Esophagus muscularis mucosa (tissue), 4 donors: Measurements from ENCODE around the gene HS3ST6. TPM values are rescaled to one million over a fixed set of nuclear protein-coding genes. Genes with fewer than 3 reads are reported as not detected.
"Not testable (repeated sequence)": the region's sequence is repeated elsewhere in the genome, so short reads cannot be mapped to it uniquely, and the experiment has no call there.

Experiments used
- DNase-seq: peaks from one replicate; pipeline ENCODE4 v3.0.0-alpha.2; 2017; ENCODE audit errors: extremely low spot score
- H3K27ac ChIP-seq, 4 donors: fragments of 200-600 bp; sonication (generic); replicated peaks in 1 of 4; 1 replicate in 3 of 4; 2 replicates in 1 of 4; pipeline ENCODE4 v1.5.1; 2016 to 2019; ENCODE audit warnings: mild to moderate bottlenecking in 1 of 4
- H3K27me3 ChIP-seq, 4 donors: fragments of 200-600 bp; sonication (generic); one replicate each; pipeline versions ENCODE4 v1.5.1 to v1.6.0; 2016 to 2019
- H3K36me3 ChIP-seq, 4 donors: fragments of 200-600 bp; sonication (generic); one replicate each; pipeline ENCODE4 v1.5.1; 2016 to 2019
- H3K4me1 ChIP-seq, 4 donors: fragments of 200-600 bp; sonication (generic); one replicate each; pipeline ENCODE4 v1.5.1; 2016 to 2019
- H3K4me3 ChIP-seq, 4 donors: fragments of 200-600 bp; sonication (generic); 1 replicate in 2 of 4; 2 replicates in 2 of 4; pipeline ENCODE4 v1.5.1; 2016 to 2019; ENCODE audit warnings: mild to moderate bottlenecking in 4 of 4, moderate library complexity in 1 of 4
- H3K9me3 ChIP-seq, 4 donors: fragments of 200-600 bp; sonication (generic); 1 replicate in 3 of 4; 2 replicates in 1 of 4; pipeline ENCODE4 v1.5.1; 2016 to 2019
- CTCF ChIP-seq, 3 experiments: fragments of 200-600 bp in 2 of 3; fragments of 450-650 bp in 1 of 3; sonication (generic) in 2 of 3; IDR thresholded peaks; one replicate each; pipeline ENCODE4 v1.5.1; 2017 to 2019; ENCODE audit warnings: antibody characterized with exemption in 3 of 3, mild to moderate bottlenecking in 2 of 3, moderate library complexity in 1 of 3
- EP300 ChIP-seq: sonication (generic); formaldehyde crosslinking; IDR thresholded peaks from one replicate; pipeline ENCODE4 v1.6.1; 2017; ENCODE audit warnings: antibody characterized with exemption
- POLR2A ChIP-seq: fragments of 450-650 bp; IDR thresholded peaks from one replicate; pipeline ENCODE4 v1.6.1; 2017; ENCODE audit warnings: antibody characterized with exemption, moderate library complexity, mild to moderate bottlenecking, low read depth
- POLR2AphosphoS5 ChIP-seq, 2 donors: sonication (generic); formaldehyde crosslinking; IDR thresholded peaks; one replicate each; pipeline ENCODE4 v1.6.1; 2017; ENCODE audit warnings: antibody characterized with exemption in 2 of 2
- WGBS: methylation state at CpG from one replicate; pipeline ENCODE4 v1.1.5; 2018; 5-methylcytosine and 5-hydroxymethylcytosine counted together
- intact Hi-C: fragments of 100-400 bp; cut with DNase I; formaldehyde crosslinking; loops from one replicate; pipeline ENCODE4 v1.15.1; 2023
- total RNA-seq, 4 donors: library from RNA; depleted of rRNA; stranded (reverse); fragments of >200 nt; gene quantifications; one replicate each; pipeline versions ENCODE4 v1.1.0 to v1.2.1, GENCODE V29; 2016

HS3ST6 gene
- total RNA-seq, 4 donors from 2014 or later = not detected

- H3K4me3 ChIP-seq = peak within 1 kb of the TSS; percentile 69 to 86 (median 79)
- no peak for TF ChIP-seq EP300
- TF ChIP-seq POLR2AphosphoS5 (IDR thresholded peaks at IDR 0.05) = peak; percentile 93 to 95
- TF ChIP-seq CTCF (IDR thresholded peaks at IDR 0.05) = peak; percentile 67 to 83 (median 72)
- TF ChIP-seq POLR2A = peak; percentile 65
- H3K9me3 ChIP-seq = no peaks in the 10 kb centered on the region
- peak within 1 kb of the TSS; percentile 86 to 92 (median 88) for H3K27ac ChIP-seq
- peaks cover 33 to 52% (median 38%) of the 10 kb centered on the region in 4 donors for H3K4me1 ChIP-seq
- intact Hi-C loops = no loop called here
- H3K36me3 ChIP-seq = peaks cover 25 to 35% (median 26%) of the 10 kb centered on the region in 4 donors
- no peaks in the 10 kb centered on the region for H3K27me3 ChIP-seq
- WGBS = 2% methylated on average over 26 of the region's 79 CpGs
- peak; percentile 97 for DNase-seq
These were observed 41.2 kb upstream of the HS3ST6 start, which contains the start of gene NDUFB10 for GRCh38 chr16:1959269-1960039. Gene NDUFB10, plus strand, starts transcription at chr16:1959538. Its CDS starts 87 bp downstream, at chr16:1959625.

- peak overlapping the region; percentile 69 to 86 (median 79) for H3K4me3 ChIP-seq
- DNase-seq = no peak
These were observed 40.6 kb upstream of the HS3ST6 start for GRCh38 chr16:1958715-1959268.

GRCh38 chr16:1958143-1958491 is 39.9 kb upstream of the HS3ST6 start:
- H3K9me3 ChIP-seq, H3K27me3 ChIP-seq, H3K4me3 ChIP-seq, intact Hi-C loops, H3K27ac ChIP-seq, DNase-seq: not testable (repeated sequence)
- H3K36me3 ChIP-seq = peaks cover 21 to 25% (median 23%) of the 10 kb centered on the region in 4 donors
- peaks cover 27 to 39% (median 28%) of the 10 kb centered on the region in 4 donors for H3K4me1 ChIP-seq
- no CpG with 5 or more reads among the region's 30 CpGs for WGBS

More at GRCh38 chr16:1958715-1959268, 40.6 kb upstream of the HS3ST6 start:
- Histone ChIP-seq H3K9me3 (no peaks in the 10 kb centered on the region), H3K27ac (peak overlapping the region; percentile 86 to 92 (median 88)), H3K4me1 (peaks cover 33 to 45% (median 35%) of the 10 kb centered on the region in 4 donors), H3K27me3 (no peaks in the 10 kb centered on the region), H3K36me3 (peaks cover 25 to 32% (median 26%) of the 10 kb centered on the region in 4 donors)
- intact Hi-C loops = no loop called here
- 23% methylated on average over 9 of the region's 14 CpGs for WGBS
- TF ChIP-seq POLR2AphosphoS5 (IDR thresholded peaks at IDR 0.05) (no peak), CTCF (IDR thresholded peaks at IDR 0.05) (no peak), POLR2A (no peak), EP300 (no peak)

GRCh38 chr16:1957434-1958142 is 39.4 kb upstream of the HS3ST6 start:
- H3K27ac ChIP-seq, H3K27me3 ChIP-seq, DNase-seq, H3K4me3 ChIP-seq, H3K9me3 ChIP-seq, intact Hi-C loops: not testable (repeated sequence)
- WGBS = 89% methylated on average over 15 of the region's 22 CpGs
- peaks cover 15 to 20% (median 18%) of the 10 kb centered on the region in 4 donors for H3K36me3 ChIP-seq
- H3K4me1 ChIP-seq = peaks cover 22 to 33% (median 24%) of the 10 kb centered on the region in 4 donors

- no peak for DNase-seq
- Histone ChIP-seq H3K4me3 (no peak overlapping the region), H3K27ac (no peak overlapping the region), H3K36me3 (no peaks in the 10 kb centered on the region), H3K9me3 (no peaks in the 10 kb centered on the region), H3K27me3 (no peaks in the 10 kb centered on the region), H3K4me1 (peaks cover under 1 to 7% (median 2%) of the 10 kb centered on the region in 4 donors)
- intact Hi-C loops = no loop called here
- TF ChIP-seq CTCF (IDR thresholded peaks at IDR 0.05) (no peak), POLR2AphosphoS5 (IDR thresholded peaks at IDR 0.05) (no peak), EP300 (no peak), POLR2A (no peak)
- WGBS = 84% methylated on average over 10 of the region's 22 CpGs
These were observed 35.5 kb upstream of the HS3ST6 start for GRCh38 chr16:1953734-1954133.
